ENCODE data around the gene SGTA. TPM values are rescaled to one million over a fixed set of nuclear protein-coding genes. Genes with fewer than 3 reads are reported as not detected.

Gene SGTA
- total and polyA plus RNA-seq, 2 experiments from 2014 or later, result 71.6 to 102 TPM

- Histone ChIP-seq H3K27ac (ENCODE audit: low read depth) (no peak overlapping the region), H3K36me3 (ENCODE audit: insufficient read depth) (no peaks in the 10 kb centered on the region; the same call in 1 of the 2 replicates), H2AFZ (no peak overlapping the region), H3K9me2 (ENCODE audit: insufficient read depth) (no peaks in the 10 kb centered on the region), H3K27me3 (ENCODE audit: insufficient read depth) (no peaks in the 10 kb centered on the region), H4K20me1 (replicated peaks; ENCODE audit: insufficient read depth) (no peaks in the 10 kb centered on the region; the same call in 1 of the 2 replicates), H3F3A (replicated peaks; ENCODE audit: low read depth) (no peaks in the 10 kb centered on the region), H3K79me2 (replicated peaks; ENCODE audit: insufficient read depth) (peaks cover 3% of the 10 kb centered on the region), H3K4me1 (ENCODE audit: insufficient read depth) (no peaks in the 10 kb centered on the region), H3K4me2 (no peak overlapping the region), H3K4me3 (no peak overlapping the region)
- Mint-ChIP-seq H3K4me3 (no peak overlapping the region), H3K27ac (no peak overlapping the region), H3K4me1 (no peaks in the 10 kb centered on the region), H3K9me3 (no peaks in the 10 kb centered on the region; the same call in 2 of the 3 replicates), H3K36me3 (ENCODE audit: low read depth) (peaks cover 46% of the 10 kb centered on the region), H3K27me3 (ENCODE audit: insufficient read depth, low read depth, poor library complexity) (peaks cover 11% of the 10 kb centered on the region)
- no peak for TF ChIP-seq ZNF114 (CRISPR knock-in tag; IDR thresholded peaks at IDR 0.05)
- no peak for TF ChIP-seq ZNF462 (CRISPR knock-in tag; IDR thresholded peaks at IDR 0.05)
- TF ChIP-seq ZNF331 (CRISPR knock-in tag; IDR thresholded peaks at IDR 0.05; ENCODE audit: low read depth), result no peak
- no peak for TF ChIP-seq CTCF (conservative IDR thresholded peaks at IDR 0.05; ENCODE audit: low read depth in 2 of 2)
- DNase-seq (ENCODE audit: low spot score) (no peak), ATAC-seq (no peak)
Observed at GRCh38 chr19:2805991-2806649, 23.0 kb upstream of the SGTA start.
